Right kidney (tissue), 1 donor: ENCODE results near the gene TNP1.

Experiments used
- DNase-seq: peaks from one replicate; pipeline ENCODE4 v3.0.0-alpha.2; 2016

Gene TNP1

GRCh38 chr2:216838151-216838550, 21.7 kb downstream of the TNP1 start:
- no peak for DNase-seq

GRCh38 chr2:216837740-216838139, 22.1 kb downstream of the TNP1 start:
- no peak for DNase-seq

DNA sequence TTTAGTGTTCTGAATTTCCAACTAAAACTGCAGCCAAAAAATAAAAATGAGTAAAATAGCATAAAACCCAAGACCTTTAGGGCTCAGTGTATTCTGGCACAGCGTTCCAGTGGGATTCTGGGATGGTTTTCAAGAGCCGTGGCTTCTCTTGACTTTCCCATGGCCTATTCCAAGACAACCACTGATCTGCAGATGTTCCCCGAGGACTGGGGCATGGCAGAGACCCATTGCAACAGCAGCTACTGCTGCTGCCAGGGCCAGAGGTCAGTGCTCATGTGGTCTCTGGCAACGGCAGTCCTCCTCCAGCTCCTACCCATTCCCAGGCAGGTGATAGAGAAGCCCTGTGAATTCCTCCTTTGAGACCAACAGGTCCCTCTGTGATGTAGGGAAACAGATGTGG, 26.8 kb downstream of the TNP1 start:
- DNase-seq: no peak

- DNase-seq: no peak
Observed at GRCh38 chr2:216830346-216830745, 29.5 kb downstream of the TNP1 start.

DNA sequence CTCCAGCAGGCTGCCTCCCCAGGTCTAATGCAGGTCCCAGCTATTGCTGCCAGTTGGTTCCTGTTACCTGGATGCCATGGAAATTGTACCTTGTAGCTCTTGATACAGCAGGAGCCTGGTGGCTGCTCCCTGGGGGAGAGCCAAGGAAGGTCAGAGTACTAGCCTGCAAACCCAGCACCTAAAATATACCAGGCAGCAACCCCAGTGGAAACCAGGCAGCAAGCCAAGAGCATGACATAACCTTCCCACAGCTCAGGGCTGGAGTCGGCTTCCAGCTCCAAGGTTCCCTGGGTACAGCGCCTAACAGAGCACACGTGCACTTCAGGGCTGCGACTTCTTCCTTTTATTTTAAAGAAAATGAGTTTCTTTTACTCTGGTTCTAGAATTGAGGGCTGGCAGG, 30.3 kb downstream of the TNP1 start:
- no peak for DNase-seq

- no peak for DNase-seq
Observed at GRCh38 chr2:216827073-216827720, 32.7 kb downstream of the TNP1 start.

- DNase-seq: no peak
Observed at GRCh38 chr2:216822470-216822869, 37.4 kb downstream of the TNP1 start.

GRCh38 chr2:216820709-216821108, 39.2 kb downstream of the TNP1 start:
- DNase-seq: no peak

DNA sequence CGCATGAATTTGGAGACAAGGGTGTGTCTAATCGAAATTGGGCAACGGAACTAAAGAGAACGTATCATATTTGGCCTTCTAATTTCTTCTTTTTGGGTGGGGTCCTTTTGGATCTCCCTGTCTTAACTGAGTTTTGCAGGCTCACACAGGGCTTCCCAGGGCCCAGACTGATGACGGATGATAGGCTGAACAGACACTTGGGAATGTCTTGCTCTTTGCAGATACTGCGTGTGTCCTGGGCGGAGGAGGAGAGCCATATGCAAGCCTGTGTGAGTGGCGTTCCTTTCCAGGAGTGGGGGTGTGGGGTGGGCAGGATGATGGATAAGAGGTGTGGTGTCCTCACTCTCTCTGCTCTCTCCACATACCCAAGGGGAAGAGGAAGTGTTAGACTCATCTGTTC, 40.1 kb downstream of the TNP1 start:
- no peak for DNase-seq

DNA sequence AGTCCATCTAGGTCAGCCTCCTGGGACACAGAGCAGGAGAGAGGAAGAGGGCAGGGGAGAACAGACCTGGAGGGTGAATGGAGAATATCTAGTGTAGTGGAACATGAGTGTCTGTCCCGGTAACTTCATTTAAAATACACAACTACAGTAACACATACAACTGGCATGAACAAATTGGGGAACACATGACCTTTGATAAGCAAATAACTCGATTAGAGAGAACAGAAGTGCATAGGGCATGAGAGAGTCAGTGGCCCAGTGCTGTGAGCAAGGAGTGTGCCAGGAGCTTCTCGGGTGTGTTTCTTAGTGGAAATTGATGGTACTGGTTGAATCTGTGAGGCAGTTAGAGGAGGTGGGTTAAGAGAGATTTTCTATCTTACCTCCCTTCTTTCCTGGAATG, 40.8 kb downstream of the TNP1 start:
- no peak for DNase-seq

DNA sequence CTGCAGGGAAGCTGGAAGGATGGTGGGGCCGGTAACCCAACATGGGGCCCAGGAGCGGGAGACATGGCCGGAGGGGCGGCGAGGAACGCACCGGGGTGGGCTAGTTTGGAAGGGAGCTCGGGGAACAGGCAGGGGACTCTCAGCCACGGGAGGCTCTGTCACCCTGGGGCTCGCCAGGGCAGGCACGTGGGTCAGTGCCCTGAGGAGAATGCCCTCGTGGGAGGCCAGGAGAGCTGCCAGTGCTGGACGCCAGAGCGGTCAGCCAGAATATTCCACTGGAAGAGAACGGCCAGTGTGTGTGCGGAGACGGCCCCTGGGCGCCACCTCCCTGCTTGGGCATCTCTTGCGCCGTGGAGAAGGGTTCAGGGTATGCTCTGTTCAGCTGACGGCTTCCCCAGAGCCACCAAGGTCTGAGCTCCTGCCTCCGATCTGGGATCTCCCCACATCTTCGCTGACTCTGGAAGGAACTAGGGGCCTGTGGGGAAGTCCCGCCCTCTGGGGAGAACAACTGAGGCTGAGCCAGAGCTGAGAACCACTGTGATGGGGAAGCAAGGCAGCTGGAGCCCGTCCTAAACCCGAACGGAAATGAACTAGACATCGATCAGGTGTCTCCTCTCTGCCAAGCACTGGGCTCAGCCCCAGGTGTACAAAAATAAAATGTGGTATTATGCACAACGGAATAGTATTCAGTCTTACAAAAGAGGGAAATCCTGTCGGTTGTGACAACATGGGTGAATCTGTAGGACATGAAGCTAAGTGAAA, 49.3 kb downstream of the TNP1 start:
- DNase-seq: no peak
